Upper lobe of left lung (tissue), 4 donors: ENCODE results near the gene FBXW11.

Experiments
- CTCF ChIP-seq, 6 experiments: fragments of 450-650 bp in 4 of 6; fragments of 200-600 bp in 2 of 6; sonication (generic) in 2 of 6; IDR thresholded peaks; one replicate each; pipeline ENCODE4 v1.5.1; 2016 to 2019; ENCODE audit warnings: antibody characterized with exemption in 6 of 6
- EP300 ChIP-seq, 4 donors: sonication (generic); formaldehyde crosslinking; IDR thresholded peaks; one replicate each; pipeline ENCODE4 v1.5.1; 2017; ENCODE audit warnings: antibody characterized with exemption in 4 of 4, control low read depth in 2 of 4
- POLR2A ChIP-seq, 4 donors: fragments of 450-650 bp; IDR thresholded peaks; one replicate each; pipeline ENCODE4 v1.5.1; 2016 to 2017; ENCODE audit warnings: antibody characterized with exemption in 4 of 4, mild to moderate bottlenecking in 2 of 4
- POLR2AphosphoS5 ChIP-seq, 2 donors: sonication (generic); formaldehyde crosslinking; IDR thresholded peaks; one replicate each; pipeline ENCODE4 v1.5.1; 2017; ENCODE audit warnings: antibody characterized with exemption in 2 of 2

- TF ChIP-seq CTCF (IDR thresholded peaks at IDR 0.05): no peak
- no peak for TF ChIP-seq POLR2AphosphoS5 (IDR thresholded peaks at IDR 0.05)
- no peak for TF ChIP-seq POLR2A (IDR thresholded peaks at IDR 0.05)
- TF ChIP-seq EP300 (IDR thresholded peaks at IDR 0.05): no peak
These were observed 158.4 kb downstream of the FBXW11 start for GRCh38 chr5:171848006-171848405.
